ENCODE measurements around the gene MXD3.
"Not testable (repeated sequence)": the region's sequence is repeated elsewhere in the genome, so short reads cannot be mapped to it uniquely, and the experiment has no call there.

MXD3 gene

GRCh38 chr5:177311723-177312648 lies at the start of gene MXD3:
MXD3 (minus strand) TSS chr5:177311898; CDS start chr5:177311830, 68 bp downstream.
- DNase-seq (ENCODE audit: low spot score): peak; percentile 95

- not testable (repeated sequence) for DNase-seq (ENCODE audit: low spot score)
These were observed 49.0 kb upstream of the MXD3 start for GRCh38 chr5:177360740-177361139.

GRCh38 chr5:177359860-177360259 lies 48.2 kb upstream of the MXD3 start:
- no peak for DNase-seq (ENCODE audit: low spot score)

- no peak for DNase-seq (ENCODE audit: low spot score)
These were observed 47.8 kb upstream of the MXD3 start for GRCh38 chr5:177359451-177359851.

GRCh38 chr5:177358370-177358819 lies 46.7 kb upstream of the MXD3 start:
- peak; percentile 21 for DNase-seq (ENCODE audit: low spot score)

- DNase-seq (ENCODE audit: low spot score): peak; percentile 85
These were observed 46.0 kb upstream of the MXD3 start, which contains the start of gene RGS14 for GRCh38 chr5:177357459-177358351. RGS14 (plus strand) TSS chr5:177357924; CDS start chr5:177358025, 101 bp downstream.

- DNase-seq (ENCODE audit: low spot score): no peak
These were observed 45.4 kb upstream of the MXD3 start for GRCh38 chr5:177357146-177357458.

GRCh38 chr5:177356746-177357145 lies 45.0 kb upstream of the MXD3 start:
- DNase-seq (ENCODE audit: low spot score): no peak

GRCh38 chr5:177355868-177356168 lies 44.1 kb upstream of the MXD3 start:
- DNase-seq (ENCODE audit: low spot score): no peak

GRCh38 chr5:177355162-177355867 lies 43.6 kb upstream of the MXD3 start:
- DNase-seq (ENCODE audit: low spot score): no peak

- DNase-seq (ENCODE audit: low spot score): no peak
These were observed 43.0 kb upstream of the MXD3 start for GRCh38 chr5:177354711-177355110.

GRCh38 chr5:177354256-177354655 lies 42.6 kb upstream of the MXD3 start:
- DNase-seq (ENCODE audit: low spot score): no peak

- DNase-seq (ENCODE audit: low spot score): no peak
These were observed 41.4 kb upstream of the MXD3 start for GRCh38 chr5:177353093-177353492.

GRCh38 chr5:177351392-177352329 lies 40.0 kb upstream of the MXD3 start, which contains the start of gene LMAN2:
LMAN2 (minus strand) TSS chr5:177351668; CDS start chr5:177351647, 21 bp downstream.
- peak; percentile 94 for DNase-seq (ENCODE audit: low spot score)

- DNase-seq (ENCODE audit: low spot score): no peak
These were observed 39.2 kb upstream of the MXD3 start for GRCh38 chr5:177350776-177351391.

- DNase-seq (ENCODE audit: low spot score): no peak
These were observed 38.1 kb upstream of the MXD3 start for GRCh38 chr5:177349762-177350161.

GRCh38 chr5:177349362-177349647 lies 37.6 kb upstream of the MXD3 start:
- DNase-seq (ENCODE audit: low spot score): no peak

- no peak for DNase-seq (ENCODE audit: low spot score)
These were observed 36.0 kb upstream of the MXD3 start for GRCh38 chr5:177347699-177348098.

GRCh38 chr5:177346820-177347219 lies 35.1 kb upstream of the MXD3 start:
- no peak for DNase-seq (ENCODE audit: low spot score)

GRCh38 chr5:177344891-177345290 lies 33.2 kb upstream of the MXD3 start:
- no peak for DNase-seq (ENCODE audit: low spot score)

GRCh38 chr5:177343777-177344176 lies 32.1 kb upstream of the MXD3 start:
- no peak for DNase-seq (ENCODE audit: low spot score)
